ENCODE data around the gene CDH23.

The CDH23 gene

DNA sequence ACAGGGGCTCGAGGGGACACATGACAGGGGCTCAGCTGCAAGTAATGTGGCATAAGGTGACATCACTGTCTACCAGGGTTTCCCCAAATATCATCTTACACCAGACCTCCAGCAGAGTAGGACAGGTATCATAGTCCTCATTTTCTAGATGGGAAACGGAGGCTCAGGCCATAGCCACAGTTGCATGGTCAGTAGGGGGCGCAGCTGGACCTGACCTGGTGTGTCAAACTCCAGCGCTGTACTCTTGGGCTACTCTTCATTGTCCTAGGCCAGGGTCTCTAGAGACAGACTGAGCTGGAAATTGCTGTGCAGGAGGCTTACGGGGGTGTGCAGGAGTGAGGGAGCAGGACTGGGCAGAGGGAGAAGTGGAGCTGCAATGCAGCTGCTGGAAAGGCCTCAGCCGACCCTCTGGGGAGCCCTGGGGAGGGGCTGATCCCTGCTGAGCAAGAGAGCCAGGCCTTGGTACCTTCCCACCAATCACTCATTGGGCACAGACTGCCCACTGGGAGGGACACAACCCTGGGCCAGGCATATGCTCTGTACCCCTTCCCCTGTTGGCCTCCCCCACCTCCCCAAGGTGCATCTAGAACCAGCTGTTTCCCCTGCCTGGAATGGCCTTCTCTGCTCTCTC, 89.9 kb downstream of the CDH23 start:
- no peak for DNase-seq (ENCODE audit: low read depth)

DNA sequence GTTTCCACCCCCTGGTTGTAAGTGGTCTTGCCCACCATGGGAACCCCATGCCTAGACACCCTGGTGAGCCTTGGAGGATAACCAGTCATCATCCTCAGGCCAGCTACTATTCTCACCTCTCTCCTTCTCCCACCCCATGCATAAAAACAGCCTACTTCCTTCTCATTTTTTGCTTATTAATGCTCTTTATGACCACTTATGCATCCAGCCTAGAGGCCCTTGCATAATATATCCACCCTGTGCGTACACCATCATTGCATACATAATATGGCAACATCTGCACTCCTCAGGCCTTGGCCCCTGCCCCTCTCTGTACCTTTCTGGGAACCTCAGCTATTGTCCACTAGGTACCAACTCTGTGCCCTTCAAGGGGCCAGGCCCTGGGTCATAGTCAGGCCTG, 91.0 kb downstream of the CDH23 start:
- DNase-seq (ENCODE audit: low read depth) = no peak

DNA sequence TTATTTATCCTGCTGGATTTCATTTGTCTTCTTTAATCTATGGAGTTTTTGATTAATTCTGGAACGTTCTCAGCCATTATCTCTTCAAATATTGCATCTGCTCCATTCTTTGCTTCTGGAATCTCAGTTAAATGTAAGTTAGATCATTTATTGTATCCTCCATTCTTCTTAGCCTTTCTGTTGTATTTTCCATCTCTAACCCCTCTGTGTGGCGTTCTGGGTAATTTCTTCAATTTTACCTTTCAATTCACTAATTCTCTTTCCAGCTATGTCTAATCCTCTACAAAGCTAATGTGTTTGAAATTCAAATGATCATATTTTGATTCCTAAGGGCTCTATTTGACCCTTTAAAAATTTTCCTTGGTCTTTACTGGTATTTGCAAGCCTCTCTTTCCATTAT, 92.4 kb downstream of the CDH23 start:
- no peak for DNase-seq (ENCODE audit: low read depth)

DNA sequence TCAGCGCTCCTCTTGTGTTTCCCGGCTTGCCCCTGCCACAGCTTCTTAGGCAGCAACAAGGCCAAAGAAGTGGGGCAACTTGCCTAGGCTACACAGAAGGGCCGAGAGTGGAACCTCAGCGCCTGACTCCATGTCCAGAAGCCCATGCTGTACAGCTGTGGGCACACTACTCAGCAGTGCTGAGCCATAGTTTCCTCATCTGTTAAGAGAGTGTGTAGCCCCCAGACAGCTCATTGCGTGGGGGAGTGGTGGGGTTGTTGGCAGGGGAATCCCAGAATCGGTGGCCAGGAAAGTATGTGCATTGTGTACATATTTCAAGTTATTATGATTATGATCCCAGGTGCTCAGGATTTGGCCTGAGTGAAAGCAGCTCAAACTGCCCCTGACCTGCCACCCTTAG, 96.2 kb downstream of the CDH23 start:
- DNase-seq (ENCODE audit: low read depth) = no peak

DNA sequence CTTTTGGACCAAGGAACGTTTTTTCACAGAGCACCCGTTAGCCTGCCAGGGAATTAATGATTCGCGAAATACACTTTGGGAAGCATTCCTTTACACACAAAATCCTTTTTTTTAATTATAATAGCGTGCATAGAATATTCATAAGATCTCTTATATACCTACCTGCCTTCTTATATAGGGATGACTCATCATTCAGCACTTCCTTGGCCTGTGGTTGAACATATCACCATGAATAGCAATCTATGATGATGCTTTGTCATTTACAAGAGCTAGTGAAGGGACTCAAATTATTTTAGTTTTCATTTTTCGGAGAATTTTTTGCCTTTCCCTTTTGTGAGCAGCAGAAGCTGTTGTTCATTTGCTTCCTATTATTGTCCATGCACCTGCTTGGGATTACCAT, 97.0 kb downstream of the CDH23 start:
- DNase-seq (ENCODE audit: low read depth) = no peak

DNA sequence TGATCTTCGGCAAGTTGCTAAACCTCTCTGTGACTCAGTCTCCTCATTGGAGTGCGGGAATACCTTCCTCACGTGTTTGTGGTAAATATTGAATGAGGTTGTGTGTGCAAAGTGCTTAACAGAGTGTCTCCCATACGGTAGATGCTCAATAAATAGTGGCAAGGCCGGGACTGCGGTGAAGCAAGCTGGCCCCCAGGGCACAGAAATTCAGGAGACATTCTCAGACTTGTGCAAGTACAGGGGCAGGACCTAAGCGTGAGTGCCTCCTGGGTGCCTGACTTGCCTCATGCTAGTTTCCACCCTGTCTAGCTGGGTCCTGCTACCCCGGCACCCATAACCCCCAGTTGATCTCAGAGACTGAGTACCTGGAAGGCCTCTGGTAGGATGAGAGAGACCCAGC, 97.8 kb downstream of the CDH23 start:
- DNase-seq (ENCODE audit: low read depth) = no peak

DNA sequence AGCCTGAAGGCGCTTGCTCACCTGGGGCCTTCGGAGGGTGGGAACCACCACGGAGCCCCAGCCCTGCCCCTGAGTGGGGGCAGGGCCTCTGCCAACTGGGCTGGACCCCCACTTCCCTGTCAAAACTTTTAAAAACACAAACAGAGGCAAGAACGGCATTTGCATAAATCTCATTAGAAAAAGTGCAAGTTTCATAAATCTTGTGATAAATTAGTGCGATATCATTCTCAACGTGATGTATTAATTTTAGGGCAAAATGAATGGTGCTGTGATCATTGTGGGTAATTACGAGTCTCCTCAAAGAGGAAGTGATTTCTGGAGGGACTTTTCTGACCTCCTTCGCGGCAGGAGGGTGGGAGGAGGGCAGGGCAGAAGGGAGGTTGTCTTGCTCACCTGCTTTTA, 98.3 kb downstream of the CDH23 start:
- DNase-seq (ENCODE audit: low read depth) = no peak

DNA sequence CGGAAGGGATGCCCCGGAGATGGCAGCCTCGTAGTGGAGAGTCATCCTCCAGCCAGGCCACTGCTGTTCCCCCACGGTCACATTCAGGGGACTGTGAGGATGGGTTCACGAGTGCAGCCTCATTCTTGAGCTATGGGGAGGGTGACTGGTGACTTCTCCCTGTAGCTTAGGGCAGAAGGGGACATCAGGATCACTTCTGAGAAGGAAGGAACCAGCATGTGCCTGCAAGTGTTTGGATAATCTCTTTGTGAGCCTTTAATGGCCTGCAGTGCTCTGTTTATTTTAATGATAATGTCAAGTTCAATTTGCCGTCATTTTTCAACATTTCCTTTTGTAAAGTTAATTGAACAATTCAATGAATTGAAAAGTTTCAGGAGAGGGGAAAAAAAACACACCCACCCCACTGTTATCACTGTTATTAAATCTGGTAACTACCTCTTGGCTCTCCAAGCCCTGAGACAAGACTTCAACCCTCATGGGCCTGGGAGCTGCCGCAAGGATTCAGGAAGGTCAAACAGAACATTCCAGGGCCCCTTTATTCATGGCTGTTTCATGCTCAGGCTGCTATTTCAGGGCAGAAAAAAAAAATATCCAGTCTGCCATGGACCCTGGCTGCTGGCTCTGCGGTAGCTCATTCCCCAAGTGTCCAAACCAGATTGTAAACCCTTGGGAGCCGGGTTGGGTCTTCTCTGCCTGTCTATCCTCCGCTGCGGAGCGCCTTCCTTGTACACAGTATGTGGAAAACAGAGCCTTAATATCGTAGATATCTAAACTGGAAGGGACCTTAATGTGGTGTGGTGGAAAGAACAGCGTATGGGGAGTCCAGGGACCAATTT, 100.4 kb downstream of the CDH23 start:
- no peak for DNase-seq (ENCODE audit: low read depth)

DNA sequence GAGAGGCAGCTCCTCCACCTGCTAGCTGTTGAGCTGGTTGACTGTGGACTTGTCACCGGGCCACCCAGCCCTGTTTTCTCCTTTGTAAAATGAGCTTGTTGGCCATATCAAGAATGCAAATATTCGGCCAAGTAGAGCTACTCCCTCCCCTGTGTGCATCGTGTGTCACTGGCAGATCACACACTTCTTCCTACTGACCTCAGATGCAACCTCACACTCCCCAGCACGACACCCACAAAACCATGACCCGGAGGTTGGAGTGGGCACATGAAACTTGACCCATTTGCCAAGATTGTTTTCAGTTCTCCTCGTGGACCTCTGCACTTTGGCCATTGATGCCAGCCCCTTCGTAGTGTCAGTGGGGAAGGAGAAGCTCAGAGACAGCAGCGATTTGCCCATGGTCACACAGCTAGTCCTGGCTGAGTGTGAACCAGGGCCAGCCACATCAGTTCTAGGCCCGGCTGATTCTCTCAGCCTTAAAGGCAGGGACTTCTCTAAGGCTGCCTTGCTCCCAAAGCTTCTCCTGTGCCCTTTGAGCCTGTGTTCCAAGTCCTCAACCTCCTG, 101.1 kb downstream of the CDH23 start:
- no peak for DNase-seq (ENCODE audit: low read depth)

DNA sequence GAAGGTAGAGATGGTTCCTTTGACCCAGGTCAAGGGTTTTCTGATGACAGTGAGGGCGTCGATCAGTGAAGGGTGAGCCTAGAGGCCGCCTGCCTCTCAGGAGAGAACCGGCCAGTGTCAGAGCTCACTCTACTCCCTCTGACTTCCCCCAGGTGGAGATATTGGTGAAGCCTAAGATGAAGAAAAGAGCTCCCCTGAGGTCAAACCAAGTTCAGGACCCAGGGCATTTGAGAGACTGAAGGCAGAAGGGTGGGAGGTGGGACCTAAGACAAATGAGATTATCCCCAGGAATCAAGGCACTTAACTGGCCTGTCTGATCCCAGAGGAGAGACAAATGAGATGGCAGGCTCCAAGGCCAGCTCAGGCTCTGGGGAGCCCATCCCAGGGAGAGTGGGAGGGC, 104.7 kb downstream of the CDH23 start:
- DNase-seq (ENCODE audit: low read depth) = no peak

DNA sequence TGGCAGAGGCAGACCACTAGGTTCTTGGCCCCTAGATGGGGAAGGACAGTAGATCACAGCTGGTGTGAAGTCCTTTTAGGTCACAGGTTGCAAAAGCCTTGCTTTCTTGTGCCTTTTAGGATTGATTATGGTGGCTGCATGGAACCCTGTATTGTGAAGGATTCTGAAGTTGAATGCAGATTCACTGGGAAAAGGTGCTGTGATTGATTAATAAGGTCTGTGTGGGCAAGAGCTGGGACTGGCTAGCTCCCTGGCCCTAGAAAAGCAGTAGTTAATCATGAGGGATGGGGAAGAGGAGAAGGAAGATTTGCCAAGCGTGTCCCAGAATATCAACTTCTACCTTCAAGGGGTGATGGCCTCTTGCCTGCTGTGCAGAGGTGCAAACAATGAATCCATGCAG, 105.5 kb downstream of the CDH23 start:
- DNase-seq (ENCODE audit: low read depth) = no peak

DNA sequence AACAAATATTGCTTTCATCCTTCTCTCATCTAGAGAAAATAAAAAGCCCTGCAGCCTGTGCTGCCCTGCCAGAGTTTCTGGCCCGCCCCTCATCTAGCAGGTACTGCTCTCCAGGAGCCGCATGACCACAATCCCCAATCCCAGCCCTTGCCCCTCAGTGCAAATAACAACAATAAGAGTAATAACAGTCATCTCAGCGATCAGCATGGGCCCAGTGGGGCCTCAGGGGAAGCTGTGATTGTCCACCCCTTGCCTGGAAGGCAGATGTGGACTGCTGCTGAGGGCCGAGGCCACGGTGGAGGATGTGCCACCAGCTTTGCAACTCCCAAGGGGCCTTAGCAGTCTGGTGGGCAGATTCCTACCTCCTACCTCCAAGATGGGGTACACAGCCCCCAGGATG, 106.1 kb downstream of the CDH23 start:
- no peak for DNase-seq (ENCODE audit: low read depth)

DNA sequence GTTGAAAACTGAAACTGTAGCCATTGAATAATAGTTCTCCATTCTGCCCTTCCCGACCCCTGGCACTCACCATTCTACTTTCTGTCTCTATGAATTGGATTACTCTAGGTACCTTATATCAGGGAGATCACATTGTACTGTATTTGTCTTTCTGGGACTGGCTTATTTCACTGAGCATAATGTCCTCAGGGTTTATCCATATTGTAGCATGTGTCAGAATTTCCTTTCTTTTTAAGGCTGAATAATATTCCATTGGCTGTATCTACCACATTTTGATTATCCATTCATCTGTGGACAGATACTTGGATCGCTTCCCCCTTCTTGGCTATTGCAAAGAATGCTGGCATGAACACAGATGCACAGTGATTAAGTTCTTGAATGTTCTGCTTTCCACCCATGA, 107.4 kb downstream of the CDH23 start:
- no peak for DNase-seq (ENCODE audit: low read depth)

DNA sequence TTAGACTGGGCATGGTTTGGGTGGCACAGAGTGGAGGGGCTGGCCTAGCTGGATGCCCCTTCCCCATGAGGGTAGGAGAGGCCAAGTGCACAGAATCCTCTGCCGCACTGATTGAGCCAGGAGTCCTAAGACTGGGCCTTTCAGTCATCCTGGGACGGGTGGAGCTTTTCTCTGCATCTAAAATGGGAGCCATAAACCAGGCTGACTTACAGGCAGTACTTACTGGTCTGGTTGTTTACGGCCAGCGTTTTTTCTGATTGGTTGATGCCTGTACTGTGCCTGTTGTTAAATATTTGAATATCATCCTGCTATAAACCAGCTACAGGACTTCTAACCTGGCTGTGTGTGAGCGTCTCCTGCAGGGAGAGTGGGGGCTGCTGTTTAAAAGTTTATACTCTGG, 107.8 kb downstream of the CDH23 start:
- no peak for DNase-seq (ENCODE audit: low read depth)

DNA sequence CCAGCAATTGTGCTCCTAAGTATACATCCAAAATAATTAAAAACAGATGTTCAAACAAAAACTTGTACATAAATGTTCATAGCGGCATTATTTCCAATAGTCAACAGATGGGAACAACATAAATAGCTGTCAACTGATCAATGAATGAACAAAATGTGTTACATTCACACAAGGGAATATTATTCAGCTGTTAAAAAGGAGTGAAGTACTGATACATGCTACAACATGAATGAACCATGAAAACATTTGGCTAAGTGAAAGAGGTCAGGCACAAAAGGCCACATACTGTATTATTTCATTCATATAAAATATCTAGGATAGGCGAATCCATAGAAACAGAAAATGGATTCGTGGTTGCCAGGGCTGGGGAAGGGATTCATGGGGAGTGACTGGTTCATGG, 109.1 kb downstream of the CDH23 start:
- no peak for DNase-seq (ENCODE audit: low read depth)

DNA sequence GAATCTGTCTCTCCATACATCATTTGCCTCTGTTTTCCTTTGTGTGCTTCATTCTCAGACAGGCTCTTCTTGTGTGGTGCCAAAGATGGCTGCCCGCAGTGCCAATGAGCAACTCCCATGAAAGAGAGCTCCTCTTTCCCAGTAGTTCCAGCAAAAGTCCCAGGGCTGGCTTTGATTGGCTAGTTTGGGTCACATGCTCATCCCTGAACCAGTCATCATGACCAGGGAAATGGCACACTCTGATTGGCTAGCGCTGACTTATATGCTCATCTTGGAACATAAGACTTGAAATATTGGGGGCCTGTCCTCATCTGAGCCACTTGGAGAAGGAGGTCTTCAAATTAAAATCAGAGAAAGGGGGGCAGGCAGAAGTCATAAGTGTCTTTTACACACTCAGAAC, 112.7 kb downstream of the CDH23 start:
- no peak for DNase-seq (ENCODE audit: low read depth)

DNA sequence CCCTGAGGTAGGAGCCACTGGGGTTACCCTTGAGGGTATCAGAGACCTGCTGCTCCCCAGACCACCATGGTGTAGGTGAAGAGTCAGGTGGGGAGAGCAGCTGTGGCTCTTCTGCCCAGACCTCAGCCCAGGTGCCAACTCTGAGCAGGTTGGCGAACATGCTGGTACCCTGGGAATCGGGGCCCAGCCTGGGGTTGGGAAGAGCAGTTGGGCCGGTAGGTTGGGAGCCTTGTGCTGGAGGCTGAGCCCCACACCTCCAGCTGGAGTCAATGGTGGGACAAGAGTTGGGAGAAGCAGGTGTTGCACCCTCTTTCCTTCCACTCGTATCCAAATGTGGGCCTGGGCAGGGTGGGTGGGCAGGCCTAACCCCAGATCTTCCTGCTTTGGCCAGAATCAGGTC, 114.5 kb downstream of the CDH23 start:
- DNase-seq (ENCODE audit: low read depth) = no peak

DNA sequence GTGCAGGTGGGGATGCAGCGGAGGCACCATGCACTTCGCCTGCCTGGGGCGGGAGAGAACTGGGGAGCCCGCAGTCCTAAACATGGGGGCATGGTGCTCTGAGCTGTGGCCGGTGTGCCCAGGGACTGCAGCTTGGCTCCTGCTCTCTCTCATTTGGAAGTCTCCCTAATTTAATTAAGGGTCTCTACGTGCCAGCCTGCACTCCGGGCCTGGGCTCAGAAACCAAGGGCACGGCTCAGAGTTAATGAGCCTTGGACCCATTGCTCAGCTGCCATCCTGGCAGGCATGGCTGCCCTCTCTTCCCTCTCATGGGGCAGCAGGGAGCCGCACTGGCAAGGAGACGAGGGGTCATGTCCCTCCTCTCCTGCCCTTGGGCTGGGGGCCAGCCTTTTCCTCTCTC, 115.6 kb downstream of the CDH23 start:
- DNase-seq (ENCODE audit: low read depth) = no peak

DNA sequence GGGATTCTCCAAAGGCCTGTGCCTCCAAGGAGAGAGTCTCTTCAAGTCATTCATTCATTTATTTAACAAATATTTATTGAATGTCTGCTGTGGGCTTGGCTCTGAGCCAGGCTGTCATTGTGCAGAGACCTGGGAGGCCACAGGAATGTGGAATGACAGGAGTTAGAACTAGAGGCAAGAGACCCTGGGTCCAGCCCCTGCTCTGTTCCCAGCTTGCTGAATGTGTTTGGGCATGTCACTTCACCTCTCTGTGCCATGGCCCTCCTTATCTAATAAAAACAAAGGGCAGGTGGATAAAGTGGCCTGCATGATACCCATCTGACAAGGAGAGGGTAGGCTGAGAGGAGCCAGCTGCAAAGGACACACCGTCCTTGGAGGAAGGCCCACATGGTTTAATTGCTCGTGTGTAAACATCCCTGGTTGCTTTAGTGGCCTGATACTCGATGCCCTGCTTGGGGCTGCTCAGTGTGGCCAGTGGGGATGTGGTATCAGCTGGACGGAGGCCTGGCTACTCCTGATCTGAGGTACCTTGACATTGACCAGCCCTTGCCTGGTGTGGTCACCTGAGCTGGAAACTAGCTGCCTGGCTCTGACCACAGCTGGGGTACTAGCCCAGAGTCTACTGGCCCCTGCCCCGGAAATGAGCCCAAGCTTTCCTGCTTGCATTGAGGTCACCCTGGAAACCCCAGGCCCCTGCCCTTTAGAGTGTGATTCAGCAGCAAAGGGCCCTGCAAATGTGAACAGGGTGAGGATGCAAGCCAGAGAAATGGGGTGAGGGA, 116.2 kb downstream of the CDH23 start:
- no peak for DNase-seq (ENCODE audit: low read depth)

DNA sequence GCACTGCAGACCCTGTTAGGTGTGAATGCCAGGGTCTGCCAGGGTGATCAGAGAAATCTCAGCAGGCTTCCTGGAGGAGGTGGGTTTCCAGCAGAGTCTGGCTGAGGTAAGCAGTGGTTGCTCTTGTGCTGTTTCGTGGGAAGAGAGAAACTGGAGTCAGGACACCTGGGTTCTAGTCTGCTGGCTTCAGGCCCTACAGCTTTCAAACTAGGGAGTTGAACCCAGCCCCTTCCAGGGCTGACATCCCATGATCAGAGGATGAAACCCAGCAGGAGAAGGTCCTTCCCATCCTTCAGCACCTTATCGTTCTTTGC, 116.8 kb downstream of the CDH23 start:
- DNase-seq (ENCODE audit: low read depth) = no peak

DNA sequence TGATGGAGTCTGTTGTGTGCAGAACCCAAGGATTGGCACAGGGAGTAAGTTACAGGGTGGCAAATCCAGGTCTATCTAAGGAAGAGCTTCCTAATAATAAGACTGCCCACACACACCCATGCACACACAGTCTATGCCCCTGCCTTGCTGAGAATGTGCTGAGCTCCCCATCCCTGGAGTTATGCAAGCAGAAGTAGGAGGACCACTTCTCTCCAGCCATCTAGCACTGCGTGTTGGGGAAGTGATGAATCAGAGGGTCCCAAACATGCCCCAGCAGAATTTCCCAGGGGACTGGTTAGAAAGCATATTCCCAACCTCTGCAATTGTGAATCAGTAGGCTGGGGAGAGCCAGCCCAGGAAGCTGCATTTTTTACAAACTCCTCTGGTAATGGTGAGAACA, 117.2 kb downstream of the CDH23 start:
- DNase-seq (ENCODE audit: low read depth) = no peak

DNA sequence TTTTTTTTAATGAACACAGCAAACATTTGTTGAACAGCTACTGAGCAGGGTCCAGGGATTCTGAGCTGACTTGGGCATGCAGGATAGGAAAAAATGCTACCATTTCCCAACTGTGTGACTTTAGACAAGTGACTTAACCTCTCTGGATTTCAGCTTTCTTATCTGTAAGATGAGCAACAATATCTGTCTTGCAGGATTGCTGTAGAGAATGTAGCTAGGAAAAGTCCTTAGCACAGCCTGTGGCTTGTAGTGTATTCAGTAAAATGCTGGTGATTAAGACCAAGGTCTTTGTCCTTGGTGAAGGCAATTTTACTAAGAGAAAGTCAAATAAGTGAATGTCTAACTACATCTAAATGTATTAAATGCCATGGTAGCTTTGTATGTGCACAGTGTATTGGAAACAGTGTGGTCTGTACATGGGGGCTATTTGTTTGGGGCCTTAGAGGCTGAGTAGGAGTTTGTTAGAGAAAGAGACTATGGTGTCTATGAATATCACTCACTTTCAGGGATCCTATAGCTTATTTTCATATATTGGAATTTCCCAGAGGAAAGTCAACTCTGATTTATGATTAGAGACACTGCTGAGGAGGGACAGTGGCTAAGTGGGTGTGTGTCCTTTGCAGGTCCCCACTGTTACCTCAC, 118.9 kb downstream of the CDH23 start:
- DNase-seq (ENCODE audit: low read depth) = no peak

DNA sequence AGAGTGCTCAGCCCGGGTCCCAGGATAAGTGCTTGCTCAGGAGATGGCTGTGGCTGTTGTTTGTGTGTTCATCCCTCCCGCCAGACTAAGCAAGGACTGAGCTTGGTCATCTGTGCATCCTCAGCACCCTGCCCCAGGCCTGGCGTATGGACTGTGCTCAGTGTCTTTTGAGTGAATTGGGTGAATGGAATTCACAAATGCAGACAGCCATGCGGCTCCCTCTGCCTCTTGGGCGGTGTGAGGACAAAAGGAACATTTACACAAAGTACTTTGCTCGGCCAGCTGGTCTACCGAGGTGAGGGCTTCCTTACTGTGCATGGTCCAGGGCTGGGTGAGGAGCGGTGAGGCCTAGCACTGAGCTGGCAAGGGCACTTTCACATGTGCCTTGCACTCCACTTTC, 120.2 kb downstream of the CDH23 start:
- DNase-seq (ENCODE audit: low read depth) = no peak
